Glomerular endothelial cell (primary cell): ENCODE results near the gene USP13. TPM values are rescaled to one million over a fixed set of nuclear protein-coding genes. Genes with fewer than 3 reads are reported as not detected.
"Not testable (repeated sequence)": the region's sequence is repeated elsewhere in the genome, so short reads cannot be mapped to it uniquely, and the experiment has no call there.

Source experiments
- DNase-seq: peaks from one replicate; pipeline ENCODE4 v3.0.0-alpha.2; 2011; ENCODE audit warnings: low read depth, low spot score; ENCODE audit errors: extremely low read depth
- total RNA-seq: library from RNA; depleted of rRNA; stranded (reverse); fragments of >200 nt; gene quantifications from 2 replicates; pipeline ENCODE4 v1.2.3, GENCODE V29; 2015

USP13 gene, protein sequence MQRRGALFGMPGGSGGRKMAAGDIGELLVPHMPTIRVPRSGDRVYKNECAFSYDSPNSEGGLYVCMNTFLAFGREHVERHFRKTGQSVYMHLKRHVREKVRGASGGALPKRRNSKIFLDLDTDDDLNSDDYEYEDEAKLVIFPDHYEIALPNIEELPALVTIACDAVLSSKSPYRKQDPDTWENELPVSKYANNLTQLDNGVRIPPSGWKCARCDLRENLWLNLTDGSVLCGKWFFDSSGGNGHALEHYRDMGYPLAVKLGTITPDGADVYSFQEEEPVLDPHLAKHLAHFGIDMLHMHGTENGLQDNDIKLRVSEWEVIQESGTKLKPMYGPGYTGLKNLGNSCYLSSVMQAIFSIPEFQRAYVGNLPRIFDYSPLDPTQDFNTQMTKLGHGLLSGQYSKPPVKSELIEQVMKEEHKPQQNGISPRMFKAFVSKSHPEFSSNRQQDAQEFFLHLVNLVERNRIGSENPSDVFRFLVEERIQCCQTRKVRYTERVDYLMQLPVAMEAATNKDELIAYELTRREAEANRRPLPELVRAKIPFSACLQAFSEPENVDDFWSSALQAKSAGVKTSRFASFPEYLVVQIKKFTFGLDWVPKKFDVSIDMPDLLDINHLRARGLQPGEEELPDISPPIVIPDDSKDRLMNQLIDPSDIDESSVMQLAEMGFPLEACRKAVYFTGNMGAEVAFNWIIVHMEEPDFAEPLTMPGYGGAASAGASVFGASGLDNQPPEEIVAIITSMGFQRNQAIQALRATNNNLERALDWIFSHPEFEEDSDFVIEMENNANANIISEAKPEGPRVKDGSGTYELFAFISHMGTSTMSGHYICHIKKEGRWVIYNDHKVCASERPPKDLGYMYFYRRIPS
- 10.7 and 23.3 TPM in 2 replicates for total RNA-seq

DNA sequence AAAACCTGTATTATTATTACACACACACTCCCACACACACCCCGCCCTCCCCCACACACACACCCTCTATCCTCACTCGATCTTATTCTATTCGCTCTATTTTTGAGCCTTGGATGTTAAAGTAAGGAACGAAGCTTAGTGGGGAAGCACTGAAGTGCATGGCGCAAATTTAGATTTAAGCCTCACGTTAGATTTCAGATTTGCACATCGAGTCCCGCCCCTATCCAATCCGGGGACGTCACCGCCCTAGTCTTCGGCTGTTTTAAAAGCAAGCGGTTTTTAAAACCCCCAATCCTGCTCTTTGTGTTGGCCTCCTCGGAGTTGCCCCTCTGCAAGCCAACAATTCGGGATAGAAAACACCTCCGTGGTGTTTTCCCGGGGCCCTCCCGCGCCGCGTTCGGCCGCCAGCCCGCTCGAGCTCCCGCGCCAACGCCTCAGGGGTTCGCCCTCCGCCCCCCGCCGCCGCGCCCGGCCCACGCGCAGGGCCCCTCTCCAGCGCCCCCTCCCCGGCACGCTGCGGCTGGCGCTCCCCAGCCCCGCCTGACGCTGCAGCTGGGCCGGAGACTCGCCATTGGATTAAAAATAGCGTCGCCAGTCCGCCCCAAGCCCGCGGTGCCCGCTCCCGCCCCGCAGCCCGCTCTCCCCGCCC is at the start of gene USP13:
TSS of gene USP13 (plus strand) at position 594 of the 649 bp plus-strand sequence. CDS start 186 bp downstream, outside the sequence.
- DNase-seq, result peak; percentile 63

DNA sequence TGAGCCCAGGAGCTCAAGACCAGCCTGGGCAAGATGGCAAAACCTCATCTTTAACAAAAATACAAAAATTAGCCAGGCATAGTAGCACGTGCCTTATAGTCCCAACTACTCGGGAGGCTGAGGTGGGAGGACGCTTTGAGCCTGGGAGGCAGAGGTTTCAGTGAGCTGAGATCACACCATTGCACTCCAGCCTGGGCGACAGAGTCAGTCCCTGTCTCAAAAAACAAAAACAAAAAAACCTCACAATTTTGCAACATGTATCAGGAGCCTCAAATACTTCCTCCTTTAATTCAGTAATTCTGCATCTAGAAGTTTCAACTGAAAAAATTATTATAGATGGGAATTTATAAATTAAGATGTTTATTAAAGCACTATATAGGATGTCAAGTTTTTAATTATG is 49.5 kb upstream of the USP13 start:
- DNase-seq, result no peak

DNA sequence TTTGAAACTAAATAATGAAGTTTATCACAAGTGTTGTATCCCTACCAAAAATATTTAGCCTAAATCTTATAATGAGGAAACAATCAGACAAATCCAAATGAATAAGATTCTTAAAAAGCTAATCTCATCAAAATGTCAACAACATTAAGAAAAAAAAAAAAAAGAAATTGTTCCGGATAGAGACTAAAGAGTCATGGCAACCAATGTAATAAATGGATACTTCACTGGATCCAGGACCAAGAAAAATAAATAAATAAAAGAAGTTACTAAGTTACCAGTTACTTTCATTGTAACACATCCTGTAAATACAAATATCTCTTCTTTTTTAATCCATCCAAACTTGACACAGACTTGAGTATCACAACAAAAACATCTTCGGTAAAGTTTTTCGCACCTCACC is 49.0 kb upstream of the USP13 start:
- no peak for DNase-seq

DNA sequence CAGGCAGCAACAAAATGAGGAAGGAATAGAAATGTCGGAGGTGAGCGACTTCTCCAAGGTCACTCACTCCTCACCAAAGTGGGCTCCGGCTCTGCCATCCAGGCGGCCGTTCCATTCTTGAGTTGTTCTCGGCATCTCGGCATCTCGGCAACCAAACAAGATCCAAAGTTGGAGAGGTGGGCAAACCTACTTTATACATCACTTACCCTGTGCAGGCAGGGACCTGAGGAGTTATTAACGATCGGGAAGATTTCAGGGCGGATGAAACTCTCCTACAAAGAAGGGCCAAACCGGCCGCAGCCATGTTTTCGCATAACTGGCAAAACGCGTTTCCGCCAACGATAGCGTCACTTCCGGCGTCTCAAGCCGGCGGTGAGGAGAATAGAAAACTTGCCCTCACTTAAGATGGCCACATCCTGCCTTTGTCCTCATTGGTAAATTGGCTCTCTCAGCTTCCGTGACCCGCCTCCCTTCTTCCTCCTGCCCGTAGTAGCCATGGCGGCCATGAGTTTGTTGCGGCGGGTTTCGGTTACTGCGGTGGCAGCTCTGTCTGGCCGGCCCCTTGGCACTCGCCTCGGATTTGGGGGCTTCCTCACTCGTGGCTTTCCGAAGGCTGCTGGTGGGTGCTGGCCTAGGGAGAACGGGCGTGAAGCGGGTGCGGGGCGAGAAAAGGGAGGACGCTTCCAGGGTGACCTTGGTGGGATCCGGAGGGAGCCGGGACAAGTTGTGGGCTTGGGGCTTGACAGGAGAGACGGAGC is 48.3 kb upstream of the USP13 start, which contains the start of the genes MRPL47 and NDUFB5:
TSS of gene MRPL47 (minus strand) at position 318 of the 758 bp plus-strand sequence. CDS start at position 304, 14 bp downstream.
TSS of gene NDUFB5 (plus strand) at position 474 of the 758 bp plus-strand sequence. CDS start at position 496, 22 bp downstream.
- peak; percentile 89 for DNase-seq

DNA sequence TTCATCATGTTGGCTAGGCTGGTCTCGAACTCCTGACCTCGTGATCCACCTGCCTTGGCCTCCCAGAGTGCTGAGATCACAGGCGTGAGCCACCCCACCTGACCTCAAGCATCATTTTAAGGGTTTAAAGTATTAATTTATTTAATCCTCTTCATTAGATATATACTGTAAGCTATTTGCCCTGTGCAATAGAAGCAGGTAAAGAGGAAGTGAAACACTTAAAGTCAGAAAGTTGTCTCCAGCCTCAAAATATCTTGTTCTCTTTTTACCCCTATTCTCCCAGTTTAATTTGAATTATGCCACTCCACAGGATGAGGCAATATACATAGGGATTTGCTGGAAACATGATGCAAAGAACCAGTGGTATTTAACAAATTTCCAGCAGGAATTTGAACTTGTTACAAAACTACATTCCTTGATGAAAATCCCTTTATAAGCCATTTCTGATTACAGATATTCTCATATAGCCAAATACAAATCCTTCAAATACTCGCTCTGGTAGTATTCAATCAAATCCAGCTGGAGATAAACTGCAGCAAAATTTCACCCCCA is 46.2 kb upstream of the USP13 start:
- DNase-seq, result no peak

DNA sequence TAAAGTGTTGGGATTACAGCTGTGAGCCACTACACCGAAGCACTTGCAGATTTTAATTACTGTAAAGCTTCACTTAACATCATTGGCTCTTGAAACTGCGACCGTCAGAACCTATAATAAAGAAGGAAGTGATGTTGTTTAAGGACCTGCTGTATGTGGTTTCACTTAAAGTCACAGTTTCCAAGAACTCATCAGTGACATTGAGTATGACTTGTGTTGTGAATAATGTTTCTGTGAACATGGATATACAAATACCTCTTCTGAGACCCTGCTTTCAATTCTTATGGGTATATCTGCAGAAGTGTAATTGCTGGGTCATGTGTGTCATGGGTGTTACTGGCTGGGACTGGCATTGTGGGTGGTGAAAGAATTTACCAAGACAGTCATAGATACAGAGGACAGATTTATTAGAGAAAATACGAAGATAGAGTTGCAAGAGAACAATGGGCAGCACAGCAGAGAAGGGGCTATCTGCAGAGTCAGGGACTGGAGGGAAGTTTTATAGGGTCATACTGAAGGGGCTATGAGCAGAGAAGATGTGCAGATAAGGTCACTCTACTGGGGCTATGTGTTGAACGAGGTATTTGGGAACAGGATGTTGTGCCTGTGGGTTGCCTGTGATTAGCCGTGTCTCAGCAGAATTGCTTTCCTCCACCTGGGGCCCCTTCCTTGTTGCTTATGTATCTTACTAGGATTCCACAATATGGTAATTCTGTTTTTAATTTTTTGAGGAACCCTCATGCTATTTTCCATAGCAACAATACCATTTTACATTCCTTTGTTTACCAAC is 43.7 kb upstream of the USP13 start:
- DNase-seq, result no peak

DNA sequence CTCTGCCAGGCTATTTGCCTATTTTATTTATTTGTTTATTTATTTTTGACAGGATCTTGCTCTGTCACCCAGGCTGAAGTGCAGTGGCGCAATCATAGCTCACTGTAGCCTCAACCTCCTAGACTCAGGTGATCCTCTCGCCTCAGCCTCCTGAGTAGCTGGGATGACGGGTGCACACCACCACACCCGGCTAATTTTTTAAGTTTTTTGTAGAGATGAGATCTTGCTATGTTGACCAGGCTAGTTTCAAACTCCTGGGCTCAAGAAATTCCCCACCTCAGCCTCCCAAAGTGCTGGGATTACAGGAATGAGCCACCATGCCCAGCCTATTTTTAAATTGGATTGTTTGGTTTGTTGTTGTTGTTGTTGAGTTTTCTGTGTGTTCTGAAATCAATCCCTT is 42.8 kb upstream of the USP13 start:
- DNase-seq, result no peak

DNA sequence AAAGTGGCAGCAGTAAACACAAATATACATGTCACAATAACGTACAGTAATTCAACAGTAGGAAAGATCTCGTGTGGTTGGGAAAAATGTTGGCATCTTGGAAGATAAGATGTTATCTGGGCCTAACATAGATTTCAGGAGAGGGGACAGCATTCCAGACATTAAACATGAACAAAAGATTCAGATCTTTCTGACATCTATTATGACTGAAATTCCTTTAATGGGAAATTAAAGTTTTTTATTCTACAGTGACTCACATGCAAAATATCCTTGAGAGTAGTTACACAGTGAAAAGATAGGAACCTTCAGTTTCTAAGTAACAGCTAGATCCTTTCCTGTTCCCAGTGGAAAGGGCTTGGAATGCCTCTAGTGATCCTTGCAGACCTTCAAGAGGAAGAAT is 39.0 kb upstream of the USP13 start:
- peak; percentile 68 for DNase-seq

DNA sequence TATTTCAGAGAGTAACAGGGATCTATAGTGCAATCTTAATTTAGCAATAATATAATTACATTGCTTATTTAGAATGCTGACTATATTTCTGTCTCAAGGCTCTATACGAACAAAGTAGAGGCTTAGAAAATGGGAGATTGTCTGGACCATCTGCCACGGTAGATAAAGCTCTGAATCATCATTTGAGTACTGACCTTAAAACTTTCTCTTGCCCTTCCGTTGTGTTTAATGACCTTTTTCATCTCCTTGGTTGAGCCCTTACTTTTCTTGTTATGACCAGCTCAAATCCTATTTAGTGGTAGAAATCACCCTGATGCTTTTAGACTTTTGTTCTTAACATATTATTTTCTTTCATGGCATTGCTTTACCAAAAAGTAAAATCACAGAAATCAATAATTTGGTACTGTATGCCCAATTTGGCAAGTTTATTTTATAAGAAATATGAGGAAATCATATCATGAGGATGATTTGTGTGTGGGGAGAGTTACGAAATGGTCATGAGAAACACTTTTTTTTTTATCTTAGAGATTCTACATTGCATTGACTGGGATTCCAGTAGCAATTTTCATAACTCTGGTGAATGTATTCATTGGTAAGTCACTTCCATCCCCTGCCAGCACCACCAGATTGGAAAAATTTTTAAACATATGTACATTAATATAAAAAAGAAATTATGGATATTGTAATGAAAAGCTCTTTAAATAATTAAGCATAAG is 37.2 kb upstream of the USP13 start:
- no peak for DNase-seq

DNA sequence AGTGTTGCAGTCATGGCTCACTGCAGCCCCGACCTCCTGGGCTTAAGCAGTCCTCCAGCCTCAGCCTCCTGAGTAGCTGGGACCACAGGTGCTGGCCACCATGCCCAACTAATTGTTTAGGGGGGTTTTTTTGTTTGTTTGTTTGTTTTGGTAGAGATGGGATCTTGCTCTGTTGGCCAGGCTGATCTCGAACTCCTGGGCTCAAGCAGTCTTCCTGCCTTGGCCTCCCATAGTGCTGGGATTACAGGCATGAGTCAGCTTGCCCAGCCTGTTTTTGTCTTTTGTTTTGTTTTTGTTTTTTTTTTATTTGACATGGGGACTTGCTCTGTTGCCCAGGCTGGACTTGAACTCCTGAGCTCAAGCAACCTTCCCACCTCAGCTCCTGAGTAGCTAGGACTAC is 30.8 kb upstream of the USP13 start:
- no peak for DNase-seq

DNA sequence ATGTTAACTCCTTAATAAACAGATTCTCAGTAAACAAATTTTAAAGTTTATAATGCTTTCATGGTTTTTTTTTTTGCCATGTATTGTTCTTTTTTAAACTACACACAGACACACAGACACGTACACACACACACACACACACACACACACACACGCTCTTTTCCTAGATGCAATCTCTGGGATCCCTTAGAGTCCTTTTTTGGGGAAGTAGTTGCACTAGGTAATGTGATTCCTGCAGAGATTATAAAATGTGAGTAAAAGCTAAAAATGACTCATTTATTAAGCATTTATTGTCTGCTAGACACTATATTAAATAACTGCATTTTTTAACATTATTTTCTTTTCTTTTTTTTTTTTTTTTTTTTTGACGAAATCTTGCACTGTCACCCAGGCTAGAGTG is 28.4 kb upstream of the USP13 start:
- no peak for DNase-seq

- DNase-seq, result no peak
Observed at GRCh38 chr3:179630753-179631451, 21.9 kb upstream of the USP13 start.

DNA sequence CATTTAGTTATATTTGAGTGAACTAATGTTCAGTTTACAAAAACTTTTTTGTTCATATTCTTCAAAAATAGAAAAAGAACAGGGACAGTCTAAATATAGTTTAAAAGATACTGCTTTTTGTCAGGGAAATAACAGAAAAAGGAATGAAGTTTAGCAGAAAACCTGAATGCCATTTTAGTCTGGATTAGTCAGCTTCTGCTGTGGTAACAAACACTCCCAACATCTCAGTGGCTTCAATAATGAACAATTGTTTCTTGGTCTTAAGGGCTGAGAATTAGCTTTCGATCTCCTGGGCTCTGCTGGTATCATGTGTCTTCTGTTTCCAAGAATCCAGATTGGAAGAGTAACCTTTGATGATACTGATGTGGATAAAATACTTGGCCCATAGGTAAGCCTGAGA is 12.4 kb upstream of the USP13 start:
- no peak for DNase-seq

GRCh38 chr3:179642871-179643270 is 10.0 kb upstream of the USP13 start:
- no peak for DNase-seq

DNA sequence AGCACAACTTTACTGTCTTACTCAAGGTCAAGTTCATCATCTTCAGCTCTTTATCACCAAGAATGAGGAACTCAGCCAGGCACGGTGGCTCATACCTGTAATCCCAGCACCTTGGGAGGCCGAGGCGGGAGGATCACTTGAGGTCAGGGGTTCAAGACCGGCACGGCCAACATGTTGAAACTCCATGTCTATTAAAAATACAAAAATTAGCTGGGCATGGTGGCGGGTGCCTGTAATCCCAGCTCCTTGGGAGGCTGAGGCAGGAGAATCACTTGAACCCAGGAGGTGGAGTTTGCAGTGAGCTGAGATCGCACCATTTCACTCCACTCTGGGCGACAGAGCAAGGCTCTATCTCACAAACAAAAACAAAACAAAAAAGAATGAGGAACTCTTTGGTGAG is 9.0 kb upstream of the USP13 start:
- not testable (repeated sequence) for DNase-seq

- no peak for DNase-seq
Observed at GRCh38 chr3:179646177-179646576, 6.7 kb upstream of the USP13 start.

DNA sequence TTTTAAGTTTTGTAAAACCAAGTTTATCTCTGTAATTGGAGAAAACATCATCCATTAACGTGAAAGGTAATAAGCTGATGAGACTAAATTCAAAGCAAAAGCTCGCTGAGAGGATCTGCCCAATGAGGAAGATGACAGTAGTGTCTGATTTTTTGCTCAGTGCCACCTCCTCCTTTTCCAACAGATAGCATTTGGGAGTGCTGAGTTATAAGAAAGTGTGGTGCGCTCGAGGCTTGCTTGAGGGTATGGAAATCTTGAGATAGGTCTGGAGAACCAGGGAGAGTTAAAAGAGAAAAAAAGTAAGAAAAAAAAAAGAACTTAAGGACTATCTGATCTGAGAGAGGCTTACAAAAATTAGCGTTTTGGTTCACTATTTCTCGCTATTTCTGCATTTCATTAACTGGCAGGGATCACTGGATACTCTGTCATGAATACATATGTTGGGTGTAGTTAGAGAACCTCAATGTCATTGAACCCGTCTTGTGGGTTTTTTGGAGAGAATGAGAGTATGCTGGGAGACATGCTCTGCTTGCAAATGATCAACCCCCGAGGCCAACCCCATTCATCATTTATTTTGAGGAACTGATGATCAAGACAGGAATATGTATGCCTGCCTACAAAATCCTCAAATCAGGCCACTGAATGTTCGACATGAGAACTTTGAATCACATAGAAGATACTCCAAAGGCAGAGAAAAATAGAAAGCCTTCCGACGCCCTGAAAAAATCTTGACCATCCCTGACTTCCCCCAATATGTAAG is 973 bp upstream of the USP13 start:
- no peak for DNase-seq
